DMS 273 (cell line): ENCODE data around the gene DNASE1L1.
A peak's percentile ranks its signal among the peaks of the same experiment; 100 is the strongest.
"Not testable (repeated sequence)": the region's sequence is repeated elsewhere in the genome, so short reads cannot be mapped to it uniquely, and the experiment has no call there.

Source experiments
- DNase-seq: peaks from one replicate; lab custom pipeline; 2025; ENCODE audit not compliant: unreplicated experiment; lab: John Stamatoyannopoulos, UW

Gene DNASE1L1

GRCh38 chrX:154408659-154409221, 314 bp downstream of the DNASE1L1 start:
- no peak for DNase-seq

- no peak for DNase-seq
Measured at GRCh38 chrX:154404625-154405192, 4.3 kb downstream of the DNASE1L1 start.

GRCh38 chrX:154403858-154404257, 5.2 kb downstream of the DNASE1L1 start:
- DNase-seq, result no peak

- no peak for DNase-seq
Measured at GRCh38 chrX:154403192-154403591, 5.9 kb downstream of the DNASE1L1 start.

GRCh38 chrX:154402622-154403127, 6.4 kb downstream of the DNASE1L1 start:
- DNase-seq, result no peak

- DNase-seq, result peak; percentile 68
Measured at GRCh38 chrX:154401918-154402621, 7.0 kb downstream of the DNASE1L1 start.

- DNase-seq, result peak; percentile 89
Measured at GRCh38 chrX:154401045-154401799, 7.8 kb downstream of the DNASE1L1 start.

GRCh38 chrX:154400369-154400817, 8.7 kb downstream of the DNASE1L1 start:
- not testable (repeated sequence) for DNase-seq

GRCh38 chrX:154399527-154400368, 9.3 kb downstream of the DNASE1L1 start:
- DNase-seq, result no peak

GRCh38 chrX:154398668-154399526, 10.2 kb downstream of the DNASE1L1 start:
- DNase-seq, result peak; percentile 87

- DNase-seq, result peak; percentile 98
Measured at GRCh38 chrX:154397888-154398667, 11.0 kb downstream of the DNASE1L1 start, which contains the start of gene RPL10. RPL10 (plus strand) TSS chrX:154398377; CDS start chrX:154398520, 143 bp downstream.

GRCh38 chrX:154396973-154397887, 11.8 kb downstream of the DNASE1L1 start:
- peak; percentile 77 for DNase-seq

- DNase-seq, result not testable (repeated sequence)
Measured at GRCh38 chrX:154396363-154396762, 12.7 kb downstream of the DNASE1L1 start.

GRCh38 chrX:154389812-154390747, 19.0 kb downstream of the DNASE1L1 start:
- DNase-seq, result not testable (repeated sequence)

GRCh38 chrX:154388649-154389048, 20.4 kb downstream of the DNASE1L1 start:
- DNase-seq, result not testable (repeated sequence)

- DNase-seq, result not testable (repeated sequence)
Measured at GRCh38 chrX:154388094-154388493, 21.0 kb downstream of the DNASE1L1 start.
